Neural progenitor cell (in vitro differentiated cells): ENCODE measurements around the gene RBM33. TPM values are rescaled to one million over a fixed set of nuclear protein-coding genes. Genes with fewer than 3 reads are reported as not detected.

Source experiments
- DNase-seq: peaks from one replicate; pipeline ENCODE4 v3.0.0-alpha.2; 2016; ENCODE audit warnings: low spot score
- H2AFZ ChIP-seq: fragments of 200-600 bp; sonication (generic); replicated peaks from 2 replicates; pipeline ENCODE4 v1.6.1; 2016; ENCODE audit warnings: antibody characterized with exemption
- H3F3A ChIP-seq: fragments of 200-600 bp; sonication (generic); 2 replicates; pipeline ENCODE4 v1.6.1; 2016; ENCODE audit warnings: antibody characterized with exemption, low read depth
- H3K27ac ChIP-seq: fragments of 200-600 bp; sonication (generic); 2 replicates; pipeline ENCODE4 v1.5.1; 2016; ENCODE audit warnings: mild to moderate bottlenecking
- H3K27me3 ChIP-seq: fragments of 200-600 bp; sonication (generic); 2 replicates; pipeline ENCODE4 v1.6.1; 2016; ENCODE audit warnings: mild to moderate bottlenecking, moderate library complexity
- H3K36me3 ChIP-seq: fragments of 200-600 bp; sonication (generic); 2 replicates; pipeline ENCODE4 v1.5.1; 2016
- H3K4me1 ChIP-seq: fragments of 200-600 bp; sonication (generic); 2 replicates; pipeline ENCODE4 v1.6.1; 2016; ENCODE audit warnings: mixed run types
- H3K4me2 ChIP-seq: fragments of 200-600 bp; sonication (generic); 2 replicates; pipeline ENCODE4 v1.6.1; 2016
- H3K4me3 ChIP-seq: fragments of 200-600 bp; sonication (generic); 2 replicates; pipeline ENCODE4 v1.5.1; 2016
- H3K79me2 ChIP-seq: fragments of 200-600 bp; sonication (generic); 2 replicates; pipeline ENCODE4 v1.6.1; 2016; ENCODE audit warnings: low read depth
- H3K9ac ChIP-seq: fragments of 200-600 bp; sonication (generic); 2 replicates; pipeline ENCODE4 v1.6.1; 2016
- H3K9me3 ChIP-seq: fragments of 200-600 bp; sonication (generic); 2 replicates; pipeline ENCODE4 v1.5.1; 2016; ENCODE audit warnings: low read depth
- H4K20me1 ChIP-seq: fragments of 200-600 bp; sonication (generic); 2 replicates; pipeline ENCODE4 v1.6.1; 2016; ENCODE audit warnings: low read depth
- H3K27ac Mint-ChIP-seq: 3 replicates; pipeline ENCODE4 v1.8.0; 2021; ENCODE audit warnings: mixed read lengths
- H3K27me3 Mint-ChIP-seq: 2 replicates; pipeline ENCODE4 v1.8.0; 2022; ENCODE audit warnings: low read depth, mild to moderate bottlenecking, inconsistent platforms, moderate library complexity, mixed read lengths; ENCODE audit not compliant: insufficient read depth
- H3K36me3 Mint-ChIP-seq: 3 replicates; pipeline ENCODE4 v1.8.0; 2021; ENCODE audit warnings: mixed read lengths
- H3K4me1 Mint-ChIP-seq: 3 replicates; pipeline ENCODE4 v1.8.0; 2021; ENCODE audit warnings: mixed read lengths
- H3K4me3 Mint-ChIP-seq: 3 replicates; pipeline ENCODE4 v1.8.0; 2021; ENCODE audit warnings: mild to moderate bottlenecking, moderate library complexity, mixed read lengths
- H3K9me3 Mint-ChIP-seq: 3 replicates; pipeline ENCODE4 v1.8.0; 2020; ENCODE audit warnings: mixed read lengths
- CTCF ChIP-seq: fragments of 200-600 bp; sonication (generic); IDR thresholded peaks from 2 replicates; pipeline ENCODE4 v1.5.1; 2017; ENCODE audit warnings: antibody characterized with exemption, mild to moderate bottlenecking
- EZH2 ChIP-seq: fragments of 200-600 bp; sonication (generic); IDR thresholded peaks from 2 replicates; pipeline ENCODE4 v1.6.1; 2017; ENCODE audit warnings: antibody characterized with exemption, mild to moderate bottlenecking, moderate library complexity
- EZH2phosphoT487 ChIP-seq: fragments of 200-600 bp; sonication (generic); IDR thresholded peaks from 2 replicates; pipeline ENCODE4 v1.6.1; 2017; ENCODE audit warnings: antibody characterized with exemption
- total RNA-seq: library from RNA; depleted of rRNA; stranded (reverse); fragments of >200 nt; gene quantifications from 2 replicates; pipeline ENCODE4 v1.2.3, GENCODE V29; 2015; ENCODE audit warnings: low replicate concordance

RBM33 gene
- total RNA-seq, 1 donor from 2014 or later: 48.6 TPM

- H3K79me2 ChIP-seq: peaks cover 46% of the 10 kb centered on the region
- H3K27ac ChIP-seq: no peak overlapping the region
- no peaks in the 10 kb centered on the region for H3K27me3 ChIP-seq
- peaks cover 3% of the 10 kb centered on the region for H3F3A ChIP-seq
- no peak for DNase-seq
- peaks cover 17% of the 10 kb centered on the region for H3K36me3 Mint-ChIP-seq
- no peaks in the 10 kb centered on the region for H3K4me1 ChIP-seq
- no peak overlapping the region for H3K9ac ChIP-seq
- no peak for TF ChIP-seq EZH2phosphoT487
- TF ChIP-seq CTCF: no peak
- no peak for TF ChIP-seq EZH2
- no peaks in the 10 kb centered on the region for H3K9me3 ChIP-seq
- no peak overlapping the region for H3K4me3 Mint-ChIP-seq
- H3K36me3 ChIP-seq: peaks cover 31% of the 10 kb centered on the region
- H4K20me1 ChIP-seq: peaks cover 72% of the 10 kb centered on the region
- H3K27me3 Mint-ChIP-seq: peaks cover 2% of the 10 kb centered on the region
- no peak overlapping the region for H3K4me2 ChIP-seq
- no peaks in the 10 kb centered on the region for H3K9me3 Mint-ChIP-seq
- H3K4me3 ChIP-seq: no peak overlapping the region
- no peak overlapping the region for H2AFZ ChIP-seq
- peaks cover 4% of the 10 kb centered on the region for H3K4me1 Mint-ChIP-seq
- no peak overlapping the region for H3K27ac Mint-ChIP-seq
Observed at GRCh38 chr7:155737590-155737989, 93.1 kb downstream of the RBM33 start.

GRCh38 chr7:155738104-155738503 is 93.6 kb downstream of the RBM33 start:
- Histone ChIP-seq H4K20me1 (peaks cover 70% of the 10 kb centered on the region), H3K9me3 (no peaks in the 10 kb centered on the region), H3K79me2 (peaks cover 42% of the 10 kb centered on the region), H3K4me1 (no peaks in the 10 kb centered on the region), H3F3A (peaks cover 3% of the 10 kb centered on the region), H3K4me2 (no peak overlapping the region), H3K4me3 (no peak overlapping the region), H2AFZ (no peak overlapping the region), H3K27me3 (no peaks in the 10 kb centered on the region), H3K27ac (no peak overlapping the region), H3K36me3 (peaks cover 31% of the 10 kb centered on the region), H3K9ac (no peak overlapping the region)
- no peak overlapping the region for H3K4me3 Mint-ChIP-seq
- no peak overlapping the region for H3K27ac Mint-ChIP-seq
- no peak for DNase-seq
- peaks cover 2% of the 10 kb centered on the region for H3K27me3 Mint-ChIP-seq
- H3K36me3 Mint-ChIP-seq: peaks cover 19% of the 10 kb centered on the region
- no peaks in the 10 kb centered on the region for H3K9me3 Mint-ChIP-seq
- no peak for TF ChIP-seq EZH2
- TF ChIP-seq CTCF: no peak
- TF ChIP-seq EZH2phosphoT487: no peak
- H3K4me1 Mint-ChIP-seq: peaks cover 4% of the 10 kb centered on the region

GRCh38 chr7:155738652-155739537 is 94.4 kb downstream of the RBM33 start:
- Mint-ChIP-seq H3K27me3 (peaks cover 2% of the 10 kb centered on the region), H3K9me3 (no peaks in the 10 kb centered on the region), H3K4me3 (no peak overlapping the region), H3K36me3 (peaks cover 19% of the 10 kb centered on the region), H3K27ac (no peak overlapping the region), H3K4me1 (no peaks in the 10 kb centered on the region)
- Histone ChIP-seq H3F3A (peaks cover 3% of the 10 kb centered on the region), H3K4me3 (no peak overlapping the region), H3K9me3 (no peaks in the 10 kb centered on the region), H4K20me1 (peaks cover 67% of the 10 kb centered on the region), H2AFZ (no peak overlapping the region), H3K9ac (no peak overlapping the region), H3K4me1 (no peaks in the 10 kb centered on the region), H3K27me3 (no peaks in the 10 kb centered on the region), H3K36me3 (peaks cover 31% of the 10 kb centered on the region), H3K79me2 (peaks cover 37% of the 10 kb centered on the region), H3K4me2 (no peak overlapping the region), H3K27ac (no peak overlapping the region)
- TF ChIP-seq EZH2: no peak
- TF ChIP-seq CTCF: peak; percentile 62
- DNase-seq: peak; percentile 68
